Right lobe of liver (tissue), 6 donors: ENCODE data around the gene RBM26. TPM values are rescaled to one million over a fixed set of nuclear protein-coding genes. Genes with fewer than 3 reads are reported as not detected.
A peak's percentile ranks its signal among the peaks of the same experiment; 100 is the strongest.

Experiments used
- ATAC-seq, 4 donors: fragments of 200-7000 bp; cut with Tn5 transposase; one replicate each; pipeline ENCODE4 v1.9.1; 2020; ENCODE audit warnings: mild to moderate bottlenecking in 4 of 4, moderate library complexity in 4 of 4
- DNase-seq, 3 donors: peaks; one replicate each; pipeline ENCODE4 v3.0.0-alpha.2; 2020
- H3K27ac ChIP-seq, 3 donors: fragments of 200-600 bp; one replicate each; pipeline ENCODE4 v1.8.0; 2022
- H3K27me3 ChIP-seq, 2 donors: fragments of 200-600 bp; one replicate each; pipeline ENCODE4 v1.8.0; 2022
- H3K36me3 ChIP-seq, 4 donors: fragments of 200-600 bp; sonication (generic) in 1 of 4; one replicate each; pipeline versions ENCODE4 v1.5.1 to v1.8.0; 2017 to 2022; ENCODE audit warnings: control low read depth in 1 of 4
- H3K4me1 ChIP-seq, 4 donors: fragments of 200-600 bp; sonication (generic) in 1 of 4; one replicate each; pipeline versions ENCODE4 v1.5.1 to v1.8.0; 2017 to 2022; ENCODE audit warnings: control low read depth in 1 of 4
- H3K4me3 ChIP-seq, 3 donors: fragments of 200-600 bp; one replicate each; pipeline ENCODE4 v1.8.0; 2022
- H3K9me3 ChIP-seq, 4 donors: fragments of 200-600 bp; sonication (generic) in 1 of 4; one replicate each; pipeline versions ENCODE4 v1.5.1 to v1.8.0; 2017 to 2022; ENCODE audit warnings: control low read depth in 1 of 4
- POLR2A ChIP-seq: fragments of 450-650 bp; IDR thresholded peaks from one replicate; pipeline ENCODE4 v1.6.1; 2017; ENCODE audit warnings: antibody characterized with exemption, mild to moderate bottlenecking
- WGBS: methylation state at CpG from one replicate; pipeline ENCODE4 v1.1.6; 2018; ENCODE audit warnings: low coverage, low lambda C conversion rate; ENCODE audit not compliant: insufficient coverage; ENCODE audit errors: missing lambda C conversion rate; 5-methylcytosine and 5-hydroxymethylcytosine counted together
- intact Hi-C, 2 donors: fragments of 100-400 bp; cut with DNase I; formaldehyde crosslinking; loops; one replicate each; pipeline versions ENCODE4 v1.11.2 to v1.14.1; 2022
- total RNA-seq, 6 experiments: library from RNA; depleted of rRNA in 2 of 6; stranded (reverse); fragments of >200 nt in 2 of 6; fragmentation: NEBNext Ultra II Directional in 3 of 6; extraction: Animal tissue kit (Norgen Biotek cat#: 25700) in 3 of 6; gene quantifications; one replicate each; pipeline versions ENCODE4 v1.1.0 to v1.2.4, GENCODE V29; 2016 to 2023
- TF ChIP-seq, protein P1 (sequence below), 4 donors: fragments of 200-600 bp in 3 of 4; fragments of 450-650 bp in 1 of 4; IDR thresholded peaks; one replicate each; pipeline versions ENCODE4 v1.5.1 to v1.8.0; 2016 to 2022; ENCODE audit warnings: antibody characterized with exemption in 4 of 4, mild to moderate bottlenecking in 2 of 4
- donor health status: DM: no; HTN: yes; CAD: no.
- donor health status: DM: no; HTN: no; CAD: no.
- donor health status: DM: no; HTN: no; CAD: no.
- donor health status: DM: no; HTN: yes; CAD: no.
- donor health status: DM: no; HTN: yes; CAD: no.

The RBM26 gene
- total RNA-seq, 6 experiments from 2014 or later, result 12.9 to 16.7 (median 15.1) TPM

- H3K9me3 ChIP-seq, result no peaks in the 10 kb centered on the region
- peaks cover 0 to 21% (median 3%) of the 10 kb centered on the region in 4 donors for H3K4me1 ChIP-seq
- intact Hi-C loops, result no loop called here
- WGBS, result 92% methylated on average over 4 of the region's 5 CpGs
- no peaks in the 10 kb centered on the region for H3K27me3 ChIP-seq
- TF ChIP-seq POLR2A, result no peak
- TF ChIP-seq, protein P1, sequence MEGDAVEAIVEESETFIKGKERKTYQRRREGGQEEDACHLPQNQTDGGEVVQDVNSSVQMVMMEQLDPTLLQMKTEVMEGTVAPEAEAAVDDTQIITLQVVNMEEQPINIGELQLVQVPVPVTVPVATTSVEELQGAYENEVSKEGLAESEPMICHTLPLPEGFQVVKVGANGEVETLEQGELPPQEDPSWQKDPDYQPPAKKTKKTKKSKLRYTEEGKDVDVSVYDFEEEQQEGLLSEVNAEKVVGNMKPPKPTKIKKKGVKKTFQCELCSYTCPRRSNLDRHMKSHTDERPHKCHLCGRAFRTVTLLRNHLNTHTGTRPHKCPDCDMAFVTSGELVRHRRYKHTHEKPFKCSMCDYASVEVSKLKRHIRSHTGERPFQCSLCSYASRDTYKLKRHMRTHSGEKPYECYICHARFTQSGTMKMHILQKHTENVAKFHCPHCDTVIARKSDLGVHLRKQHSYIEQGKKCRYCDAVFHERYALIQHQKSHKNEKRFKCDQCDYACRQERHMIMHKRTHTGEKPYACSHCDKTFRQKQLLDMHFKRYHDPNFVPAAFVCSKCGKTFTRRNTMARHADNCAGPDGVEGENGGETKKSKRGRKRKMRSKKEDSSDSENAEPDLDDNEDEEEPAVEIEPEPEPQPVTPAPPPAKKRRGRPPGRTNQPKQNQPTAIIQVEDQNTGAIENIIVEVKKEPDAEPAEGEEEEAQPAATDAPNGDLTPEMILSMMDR (IDR thresholded peaks at IDR 0.05), result no peak
- H3K36me3 ChIP-seq, result no peaks in the 10 kb centered on the region
- peak in 3 of 4 donors; percentile 34 to 81 (median 40) for ATAC-seq
- H3K27ac ChIP-seq, result no peak overlapping the region
- DNase-seq, result no peak
- no peak overlapping the region for H3K4me3 ChIP-seq
Measured at GRCh38 chr13:79384022-79384610, 21.9 kb downstream of the RBM26 start.

DNA sequence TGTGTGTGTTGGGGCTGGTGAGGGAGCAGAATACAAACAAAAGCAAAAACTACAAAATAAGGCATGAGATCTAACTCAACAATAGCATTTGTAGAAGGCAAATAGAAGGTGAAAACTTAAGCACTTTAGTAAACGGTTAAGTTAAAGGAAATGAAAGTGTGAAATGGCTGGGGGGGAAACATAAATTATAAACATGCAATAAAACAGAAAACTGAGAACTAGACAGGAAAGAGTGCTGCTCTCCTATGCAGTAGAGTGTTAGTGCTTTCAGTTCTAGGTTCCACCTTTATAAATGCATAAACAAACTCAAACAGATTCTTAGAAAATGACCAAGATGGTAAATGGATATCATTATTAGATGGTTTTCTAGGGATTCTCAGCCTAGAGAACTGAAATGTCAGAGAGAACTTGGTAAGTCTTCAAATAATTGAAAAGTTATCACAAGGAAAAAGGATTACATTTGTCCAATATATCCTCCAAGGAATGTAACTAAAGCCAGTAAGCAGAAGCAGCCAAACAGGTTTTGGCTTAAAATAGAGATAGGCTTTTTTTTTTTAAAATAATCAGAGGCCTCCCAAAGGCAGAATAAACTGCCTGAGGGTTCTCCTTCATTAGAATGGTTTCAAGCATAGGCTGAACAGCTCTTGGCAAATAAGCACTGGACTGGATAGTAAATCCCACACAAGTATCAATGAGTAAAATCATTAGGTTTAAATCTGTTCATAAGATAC is 23.3 kb downstream of the RBM26 start:
- Histone ChIP-seq H3K36me3 (peaks cover 0 to 2% (median under 1%) of the 10 kb centered on the region in 4 donors), H3K4me1 (peaks cover 0 to 20% (median 3%) of the 10 kb centered on the region in 4 donors), H3K27me3 (no peaks in the 10 kb centered on the region), H3K27ac (no peak overlapping the region), H3K9me3 (no peaks in the 10 kb centered on the region), H3K4me3 (no peak overlapping the region)
- ATAC-seq, result peak in 3 of 4 donors; percentile 23 to 55 (median 24)
- WGBS, result 67% methylated on average over 1 of the region's 1 CpG
- no peak for TF ChIP-seq POLR2A
- TF ChIP-seq, protein P1 (IDR thresholded peaks at IDR 0.05), result no peak
- DNase-seq, result no peak
- intact Hi-C loops, result no loop called here

DNA sequence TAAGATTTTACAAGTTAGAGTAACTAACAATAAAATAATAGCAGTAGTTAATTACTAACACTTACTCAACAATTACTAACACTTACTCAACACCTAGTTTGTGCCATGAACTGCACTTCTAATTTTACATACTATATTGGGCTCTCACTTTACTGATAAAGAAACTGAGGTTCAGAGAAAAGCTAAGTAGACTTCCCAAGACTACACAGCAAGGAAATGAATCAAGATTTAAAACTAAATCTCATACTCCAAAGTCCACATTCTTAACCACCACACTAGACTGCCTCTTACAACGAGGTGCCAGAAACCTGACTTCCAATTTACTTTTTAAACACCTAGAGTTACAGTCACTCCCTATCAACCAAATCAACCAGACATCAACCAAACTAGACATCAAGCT is 25.1 kb downstream of the RBM26 start:
- WGBS, result 70% methylated on average over 1 of the region's 1 CpG
- Histone ChIP-seq H3K4me1 (peaks cover 0 to 5% (median 2%) of the 10 kb centered on the region in 4 donors), H3K4me3 (no peak overlapping the region), H3K27me3 (no peaks in the 10 kb centered on the region), H3K27ac (no peak overlapping the region), H3K9me3 (no peaks in the 10 kb centered on the region), H3K36me3 (peaks cover 3 to 17% (median 13%) of the 10 kb centered on the region in 4 donors)
- DNase-seq (no peak), ATAC-seq (no peak)
- no peak for TF ChIP-seq POLR2A
- TF ChIP-seq, protein P1 (IDR thresholded peaks at IDR 0.05), result no peak
- intact Hi-C loops, result no loop called here

DNA sequence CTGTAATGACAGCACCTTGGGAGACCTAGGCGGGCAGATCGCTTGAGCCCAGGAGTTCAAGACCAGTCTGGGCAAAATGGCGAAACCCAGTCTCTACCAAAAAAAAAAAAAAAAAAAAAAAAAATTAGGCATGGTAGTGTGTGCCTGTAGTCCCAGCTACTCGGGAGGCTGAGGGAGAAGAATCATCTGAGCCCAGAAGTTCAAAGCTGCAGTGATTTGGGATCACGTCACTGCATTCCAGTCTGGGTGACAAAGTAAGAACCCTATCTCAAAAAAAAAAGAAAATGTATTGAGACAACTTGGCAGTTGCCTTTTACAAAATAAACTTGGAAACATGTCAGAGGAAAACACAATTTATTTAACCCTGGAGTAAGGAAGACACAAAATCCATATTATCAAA is 26.8 kb downstream of the RBM26 start:
- DNase-seq, result no peak
- intact Hi-C loops, result no loop called here
- H3K27me3 ChIP-seq, result no peaks in the 10 kb centered on the region
- H3K4me3 ChIP-seq, result no peak overlapping the region
- peaks cover 0 to 5% (median 0%) of the 10 kb centered on the region in 4 donors for H3K4me1 ChIP-seq
- no peak for ATAC-seq
- H3K27ac ChIP-seq, result no peak overlapping the region
- TF ChIP-seq, protein P1 (IDR thresholded peaks at IDR 0.05), result no peak
- no peak for TF ChIP-seq POLR2A
- peaks cover 6 to 23% (median 14%) of the 10 kb centered on the region in 4 donors for H3K36me3 ChIP-seq
- 79% methylated on average over 5 of the region's 5 CpGs for WGBS
- no peaks in the 10 kb centered on the region for H3K9me3 ChIP-seq
